SKM-1 treated with dmso at 0.1 percent for 144 hours (cell line): ENCODE data around the gene LRFN3.
"Not testable (repeated sequence)": the region's sequence is repeated elsewhere in the genome, so short reads cannot be mapped to it uniquely, and the experiment has no call there.

Source experiments
- DNase-seq: peaks from one replicate; lab custom pipeline; 2025; ENCODE audit not compliant: unreplicated experiment; lab: John Stamatoyannopoulos, UW

The LRFN3 gene

GRCh38 chr19:35973487-35973886, 37.3 kb downstream of the LRFN3 start:
- DNase-seq = no peak

- no peak for DNase-seq
These were observed 39.5 kb downstream of the LRFN3 start for GRCh38 chr19:35975608-35976214.

- no peak for DNase-seq
These were observed 41.5 kb downstream of the LRFN3 start for GRCh38 chr19:35977446-35978222.

DNA sequence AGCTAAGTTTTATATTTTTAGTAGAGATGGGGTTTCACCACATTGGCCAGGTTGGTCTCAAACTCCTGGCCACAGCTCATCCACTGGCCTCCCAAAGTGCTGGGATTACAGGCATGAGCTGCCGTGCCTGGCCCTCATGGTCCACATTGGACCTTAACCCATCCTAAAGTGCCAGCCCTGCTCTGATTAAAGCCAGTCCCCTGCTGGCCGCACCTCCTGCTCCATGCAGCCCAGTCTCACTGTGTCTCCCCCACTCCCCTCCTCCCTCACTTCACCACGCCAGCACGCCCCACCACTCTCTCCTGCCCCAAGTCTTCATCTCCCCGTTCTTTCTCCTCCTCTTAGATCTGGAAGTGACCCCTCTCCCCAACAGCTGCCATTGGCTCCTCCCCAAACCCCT, 42.1 kb downstream of the LRFN3 start:
- DNase-seq = no peak

GRCh38 chr19:35978832-35979365, 42.7 kb downstream of the LRFN3 start:
- DNase-seq = no peak

DNA sequence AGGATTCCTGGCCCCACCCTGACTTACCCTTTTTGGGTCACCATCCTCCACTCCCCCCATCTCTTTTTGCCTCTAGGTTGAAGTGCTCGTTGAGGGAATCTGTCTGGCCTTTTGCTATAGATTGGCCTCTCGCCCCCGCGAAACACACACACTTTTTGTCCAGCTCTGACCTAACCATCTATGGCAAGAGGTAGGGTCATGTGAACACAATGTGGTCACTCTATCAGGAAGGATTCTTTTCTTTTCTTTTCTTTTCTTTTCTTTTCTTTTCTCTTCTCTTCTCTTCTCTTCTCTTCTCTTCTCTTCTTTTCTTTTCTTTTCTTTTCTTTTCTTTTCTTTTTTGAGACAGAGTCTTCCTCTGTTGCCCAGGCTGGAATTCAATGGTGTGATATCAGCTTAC, 44.8 kb downstream of the LRFN3 start:
- not testable (repeated sequence) for DNase-seq

GRCh38 chr19:35983177-35983576, 47.0 kb downstream of the LRFN3 start:
- no peak for DNase-seq

- DNase-seq = no peak
These were observed 49.9 kb downstream of the LRFN3 start for GRCh38 chr19:35986111-35986510.

GRCh38 chr19:35986664-35987570, 50.7 kb downstream of the LRFN3 start:
- DNase-seq = peak; percentile 58

DNA sequence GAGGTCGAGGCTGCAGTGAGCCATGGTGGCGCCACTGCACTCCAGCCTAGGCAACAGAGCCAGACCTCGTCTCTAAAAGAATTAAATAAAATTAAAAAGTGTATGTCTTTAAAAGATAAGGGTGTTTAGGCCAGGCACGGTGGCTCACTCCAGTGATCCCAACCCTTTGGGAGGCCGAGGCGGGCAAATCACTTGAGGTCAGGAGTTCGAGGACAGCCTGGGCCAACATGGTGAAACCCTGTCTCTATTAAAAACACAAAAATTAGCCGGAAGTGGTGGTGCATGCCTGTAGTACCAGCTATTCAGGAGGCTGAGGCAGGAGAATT, 51.4 kb downstream of the LRFN3 start:
- no peak for DNase-seq

DNA sequence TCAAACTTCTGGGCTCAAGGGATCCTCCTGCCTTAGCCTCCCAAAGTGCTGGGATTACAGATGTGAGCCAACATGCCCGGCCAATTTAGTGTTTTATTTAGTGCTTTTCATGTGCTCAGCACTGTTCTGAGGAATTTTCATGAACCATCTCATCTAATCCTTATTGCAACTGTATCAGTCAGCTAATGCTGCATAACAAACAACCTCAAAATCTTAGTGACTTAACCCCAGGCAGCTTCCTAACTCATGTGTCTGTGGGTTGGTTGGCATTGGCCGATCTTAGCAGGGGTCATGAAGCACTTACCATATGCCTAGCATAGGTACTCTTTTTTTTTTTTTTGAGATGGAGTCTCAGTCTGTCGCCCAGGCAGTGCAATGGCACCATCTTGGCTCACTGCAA, 52.6 kb downstream of the LRFN3 start:
- no peak for DNase-seq

GRCh38 chr19:35990156-35990555, 54.0 kb downstream of the LRFN3 start:
- DNase-seq = no peak

DNA sequence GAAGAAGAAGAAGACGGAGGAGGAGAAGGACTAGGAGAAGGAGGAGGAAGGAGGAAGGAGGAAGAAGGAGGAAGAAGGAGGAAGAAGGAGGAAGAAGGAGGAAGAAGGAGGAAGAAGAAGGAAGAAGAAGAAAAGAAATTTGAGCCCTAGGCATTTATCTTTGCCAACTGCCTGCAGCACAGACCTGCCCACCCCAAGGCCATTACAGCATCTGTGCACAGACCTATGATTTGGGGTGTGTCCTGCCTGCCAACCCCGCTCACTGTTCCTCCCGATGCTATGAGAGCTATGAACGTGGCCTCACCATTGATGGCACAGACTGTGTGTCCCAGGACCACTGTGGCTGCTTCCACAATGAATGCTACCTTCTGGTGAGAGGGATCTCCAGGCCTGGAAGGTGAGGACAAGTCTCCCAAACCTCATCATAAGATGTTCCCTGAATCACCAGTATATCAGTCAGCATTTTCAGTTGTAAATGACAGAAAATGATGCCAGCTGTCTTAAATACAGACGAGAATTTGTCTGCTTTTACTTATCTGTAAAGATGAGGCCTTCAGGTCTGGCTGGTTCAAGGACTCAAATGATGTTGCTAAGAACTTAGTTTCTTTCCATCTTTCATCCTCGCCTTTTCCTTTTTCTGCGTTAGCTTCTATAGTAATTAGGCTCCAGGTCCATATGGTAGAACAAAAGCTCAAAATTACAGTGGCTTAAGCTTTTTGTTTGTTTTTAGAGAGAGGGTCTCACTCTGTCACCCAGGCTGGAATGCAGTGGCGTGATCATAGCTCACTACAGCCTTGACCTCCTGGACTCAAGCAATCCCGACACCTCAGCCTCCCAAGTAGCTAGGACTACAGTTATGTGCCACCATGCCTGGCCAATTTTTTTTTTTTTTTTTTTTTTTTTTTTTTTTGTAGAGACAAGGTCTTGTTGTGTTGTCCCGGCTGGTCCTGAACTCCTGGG, 54.9 kb downstream of the LRFN3 start:
- no peak for DNase-seq

DNA sequence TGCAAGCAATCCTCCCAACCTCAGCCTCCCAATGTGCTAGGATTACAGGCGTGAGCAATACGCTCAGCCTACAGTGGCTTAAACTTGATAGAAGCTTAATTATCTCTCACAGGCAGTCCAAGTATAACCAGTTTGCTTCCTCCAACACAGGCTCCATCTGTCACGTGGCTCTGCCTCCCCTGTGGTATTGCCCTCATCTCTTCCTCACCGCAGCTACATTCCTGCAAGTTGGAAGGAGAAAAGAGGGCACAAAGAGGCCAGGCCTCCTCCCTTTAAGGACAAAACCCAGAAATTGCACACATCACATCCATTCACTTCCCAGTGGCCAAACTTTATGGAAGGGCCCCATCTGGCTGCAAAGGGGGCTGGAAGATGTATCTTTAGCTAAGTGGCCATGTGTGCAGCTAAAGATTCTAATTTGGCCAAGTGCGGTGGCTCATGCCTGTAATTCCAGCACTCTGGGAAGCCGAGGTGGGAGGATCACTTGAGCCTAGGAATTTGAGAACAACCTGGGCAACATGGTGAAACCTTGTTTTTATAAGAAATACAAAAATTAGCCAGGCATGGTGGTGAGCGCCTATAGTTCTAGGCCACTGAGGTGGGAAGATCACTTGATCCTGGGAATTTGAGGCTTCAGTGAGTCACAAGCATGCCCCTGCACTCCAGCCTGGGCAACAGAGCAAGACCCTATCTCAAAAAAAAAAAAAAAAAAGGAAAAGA, 55.7 kb downstream of the LRFN3 start:
- DNase-seq = no peak

DNA sequence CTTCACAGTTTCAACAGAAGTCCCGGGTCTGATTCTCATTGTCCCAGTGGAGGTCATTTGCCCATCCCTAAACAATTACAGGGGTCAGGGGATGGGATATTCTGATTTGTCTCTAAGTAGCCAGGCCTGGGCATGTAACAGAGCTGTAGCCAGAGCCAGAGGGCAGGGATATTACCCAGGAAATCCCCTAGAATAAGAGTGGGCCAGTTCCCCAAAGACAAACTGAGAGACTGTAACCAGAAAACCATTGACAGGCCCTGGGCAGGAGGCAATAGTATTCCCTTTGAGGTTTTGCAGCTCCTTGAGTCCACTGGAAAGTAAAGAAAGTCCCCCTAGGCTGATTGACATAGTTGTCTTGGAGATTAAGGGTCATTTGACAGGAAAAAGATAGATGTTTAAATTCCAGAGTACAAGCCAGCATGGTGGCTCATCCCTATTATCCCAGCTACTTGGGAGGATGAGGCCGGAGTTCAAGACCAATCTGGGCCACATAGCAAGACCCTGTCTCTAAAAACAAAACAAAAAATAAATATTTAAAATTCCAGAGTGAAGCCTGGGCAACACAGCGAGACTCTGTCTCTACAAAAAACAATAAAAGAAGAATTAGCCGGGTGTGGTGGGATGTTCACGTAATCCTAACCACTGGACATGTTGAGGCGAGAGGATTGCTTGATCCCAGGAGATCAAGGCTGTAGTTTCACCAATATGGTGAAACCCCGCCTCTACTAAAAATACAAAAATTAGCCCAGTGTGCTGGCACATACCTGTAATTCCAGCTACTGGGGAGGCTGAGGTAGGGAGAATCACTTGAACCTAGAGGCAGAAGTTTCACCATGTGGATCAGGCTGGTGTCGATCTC, 57.0 kb downstream of the LRFN3 start:
- no peak for DNase-seq

DNA sequence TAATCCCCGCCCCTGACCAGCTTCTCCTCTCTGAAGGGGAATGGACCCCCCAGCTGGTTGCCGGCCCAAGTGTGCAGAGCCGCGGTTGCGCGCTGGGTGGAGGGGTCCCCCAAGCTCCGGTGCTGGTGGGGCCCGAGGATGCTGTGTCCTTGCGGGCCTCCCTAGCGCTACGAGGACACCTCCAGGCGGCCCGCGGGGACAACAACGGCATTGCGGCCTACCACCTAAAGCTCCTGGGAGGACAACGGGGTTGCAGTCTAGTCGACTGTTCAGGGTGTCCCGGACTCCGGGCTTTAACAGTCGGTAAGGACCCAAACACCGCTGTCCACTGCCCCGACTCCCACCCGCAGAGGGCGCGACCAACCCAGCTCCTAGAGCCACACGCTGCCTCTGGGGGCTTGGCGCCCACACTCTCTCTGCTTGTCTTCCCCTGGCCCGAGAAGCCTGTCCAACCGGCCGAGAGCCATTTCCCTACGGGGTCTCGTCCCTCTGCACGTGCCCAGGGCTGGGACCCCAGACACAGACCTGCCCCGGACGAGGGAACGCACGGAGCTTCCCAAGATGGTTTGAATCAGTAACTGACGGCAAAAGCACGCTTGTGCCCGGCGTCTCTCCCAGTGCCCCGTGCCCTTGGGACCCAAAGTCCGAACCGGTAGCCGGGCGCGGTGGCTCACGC, 57.9 kb downstream of the LRFN3 start:
- DNase-seq = no peak
